Esophagus (tissue), 2 donors: ENCODE results near the gene STAC2. TPM values are rescaled to one million over a fixed set of nuclear protein-coding genes. Genes with fewer than 3 reads are reported as not detected.
A peak's percentile ranks its signal among the peaks of the same experiment; 100 is the strongest.

Source experiments
- H3K27ac ChIP-seq, 2 donors: one replicate each; pipeline ENCODE4 v1.5.1; 2013; ENCODE audit warnings: low read depth in 2 of 2, mild to moderate bottlenecking in 2 of 2, inconsistent platforms in 1 of 2, low read length in 1 of 2, moderate library complexity in 1 of 2
- H3K27me3 ChIP-seq, 2 donors: one replicate each; pipeline ENCODE4 v1.6.1; 2013; ENCODE audit warnings: low read length in 2 of 2, control low read depth in 1 of 2, mild to moderate bottlenecking in 1 of 2; ENCODE audit not compliant: insufficient read depth in 2 of 2, control insufficient read depth in 1 of 2
- H3K36me3 ChIP-seq, 2 donors: one replicate each; pipeline ENCODE4 v1.6.1; 2013; ENCODE audit warnings: low read length in 1 of 2; ENCODE audit not compliant: control insufficient read depth in 2 of 2, insufficient read depth in 2 of 2
- H3K4me1 ChIP-seq, 2 donors: one replicate each; pipeline ENCODE4 v1.6.1; 2013; ENCODE audit warnings: low read length in 1 of 2; ENCODE audit not compliant: control insufficient read depth in 2 of 2, insufficient read depth in 2 of 2
- H3K4me3 ChIP-seq, 2 donors: one replicate each; pipeline ENCODE4 v1.5.1; 2013; ENCODE audit warnings: low read length in 2 of 2, mild to moderate bottlenecking in 2 of 2, low read depth in 1 of 2, moderate library complexity in 1 of 2
- H3K9me3 ChIP-seq, 2 donors: one replicate each; pipeline ENCODE4 v1.6.1; 2013; ENCODE audit warnings: mild to moderate bottlenecking in 2 of 2, low read depth in 1 of 2, low read length in 1 of 2, moderate library complexity in 1 of 2; ENCODE audit not compliant: control insufficient read depth in 2 of 2, insufficient read depth in 1 of 2
- WGBS, 2 donors: extraction: QIAGEN DNeasy Blood & Tissue Kit; methylation state at CpG; one replicate each; pipeline ENCODE4 v1.1.7; 2013; 5-methylcytosine and 5-hydroxymethylcytosine counted together
- polyA plus RNA-seq, 2 donors: library from polyadenylated mRNA; stranded (reverse); fragments of 200-250 nt; gene quantifications; one replicate each; pipeline ENCODE4 v1.2.3, GENCODE V29; 2013
- donor health status: healthy with polysubstance abuse.
- donor health status: Bipolar disorder and iron deficiency.

The STAC2 gene
- polyA plus RNA-seq, 2 donors = 0.06 to 0.07 TPM

DNA sequence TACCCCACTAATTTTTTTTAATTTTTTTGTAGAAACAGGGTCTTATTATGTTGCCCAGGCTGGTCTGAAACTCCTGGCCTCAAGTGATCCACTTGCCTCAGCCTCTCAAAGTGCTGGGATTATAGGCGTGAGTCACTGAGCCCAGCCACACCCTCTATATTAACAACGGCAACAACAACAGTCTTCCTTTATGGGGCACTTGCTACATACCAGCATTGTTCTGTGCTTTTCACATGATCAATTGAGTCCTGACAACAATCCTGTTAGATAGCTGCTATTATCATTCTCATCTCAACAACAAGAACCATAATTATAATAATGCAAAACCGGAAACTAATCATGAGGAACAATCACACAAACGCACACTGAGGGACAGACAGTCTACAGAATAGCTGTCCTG, 47.2 kb downstream of the STAC2 start:
- no peak overlapping the region for H3K4me3 ChIP-seq
- no peaks in the 10 kb centered on the region for H3K9me3 ChIP-seq
- H3K27ac ChIP-seq = peak overlapping the region in 1 of 2 donors; percentile 45
- peaks cover 0 to 4% of the 10 kb centered on the region in 2 donors for H3K36me3 ChIP-seq
- no peaks in the 10 kb centered on the region for H3K27me3 ChIP-seq
- 48 to 55% methylated on average over 4 of the region's 4 CpGs for WGBS, 2 donors
- peaks cover 0 to 3% of the 10 kb centered on the region in 2 donors for H3K4me1 ChIP-seq

DNA sequence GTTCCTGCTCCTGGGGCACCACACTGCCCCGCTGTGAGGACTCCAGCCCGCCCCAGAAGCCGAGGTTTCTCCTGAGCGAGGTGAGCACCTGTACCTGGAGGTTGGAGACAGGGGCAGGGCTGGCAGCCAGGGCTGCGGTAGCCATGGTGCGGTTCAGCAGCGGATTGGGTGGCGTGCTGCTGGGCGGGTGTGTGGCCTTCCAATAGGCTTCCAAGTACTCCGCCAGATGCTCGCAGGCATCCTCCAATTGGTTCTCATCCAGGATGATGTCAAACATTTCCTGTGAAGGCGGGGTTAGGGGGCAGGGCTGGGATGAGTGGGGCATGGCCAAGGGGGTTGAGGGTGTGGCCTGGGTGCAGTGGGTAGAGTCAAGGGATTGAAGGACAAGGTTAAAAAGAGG, 48.5 kb downstream of the STAC2 start:
- Histone ChIP-seq H3K4me3 (no peak overlapping the region), H3K4me1 (peaks cover 0 to 3% of the 10 kb centered on the region in 2 donors), H3K36me3 (peaks cover 0 to 3% of the 10 kb centered on the region in 2 donors), H3K27ac (no peak overlapping the region), H3K27me3 (no peaks in the 10 kb centered on the region), H3K9me3 (no peaks in the 10 kb centered on the region)
- 89 to 91% methylated on average over 12 of the region's 12 CpGs for WGBS, 2 donors

GRCh38 chr17:39175695-39176093, 50.1 kb downstream of the STAC2 start:
- H3K4me1 ChIP-seq = peaks cover 0 to 5% of the 10 kb centered on the region in 2 donors
- no peaks in the 10 kb centered on the region for H3K9me3 ChIP-seq
- 63 to 70% methylated on average over 10 of the region's 10 CpGs for WGBS, 2 donors
- H3K27me3 ChIP-seq = no peaks in the 10 kb centered on the region
- H3K27ac ChIP-seq = no peak overlapping the region
- H3K4me3 ChIP-seq = no peak overlapping the region
- H3K36me3 ChIP-seq = peaks cover 0 to 3% of the 10 kb centered on the region in 2 donors

DNA sequence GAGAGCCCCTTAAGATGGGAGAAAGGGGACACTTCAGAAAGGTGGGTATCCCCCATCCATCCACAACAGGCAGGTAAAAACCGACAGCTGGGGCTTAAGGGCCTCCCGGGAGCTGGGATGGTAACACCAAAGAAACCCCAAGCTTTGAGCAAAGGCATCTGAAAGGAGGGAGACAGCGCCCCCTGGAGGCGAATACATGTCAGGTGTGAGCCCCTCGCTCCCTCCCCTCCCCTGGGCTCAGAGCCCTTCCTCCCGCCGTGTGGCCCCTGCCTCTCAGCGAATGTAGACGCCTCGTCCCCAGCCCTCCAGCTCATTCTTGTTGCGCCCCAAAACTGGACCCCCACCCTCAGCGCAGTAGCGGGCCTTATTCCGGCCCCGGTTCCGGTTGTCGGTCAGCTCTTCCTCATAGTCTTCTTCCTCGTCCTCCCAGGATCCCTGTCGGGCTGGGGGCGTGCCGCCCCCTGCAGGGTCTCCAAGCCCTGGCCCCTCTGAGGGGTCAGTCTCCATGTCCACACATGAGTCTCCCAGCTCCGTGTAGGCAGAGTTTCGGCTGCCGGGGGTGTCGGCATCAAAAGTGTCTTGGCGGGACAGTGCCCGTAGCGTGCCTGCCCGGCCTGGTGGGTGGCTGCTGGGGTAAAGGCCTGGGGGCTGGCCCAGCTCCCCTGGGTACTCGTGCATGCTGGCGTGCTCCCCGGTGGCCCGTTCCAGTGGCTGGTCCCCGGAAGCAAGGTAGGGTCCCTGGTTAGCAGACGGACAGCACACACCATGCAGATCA, 50.6 kb downstream of the STAC2 start:
- Histone ChIP-seq H3K4me3 (no peak overlapping the region), H3K36me3 (peaks cover 0 to 3% of the 10 kb centered on the region in 2 donors), H3K27ac (no peak overlapping the region), H3K9me3 (no peaks in the 10 kb centered on the region), H3K4me1 (peaks cover 0 to 5% of the 10 kb centered on the region in 2 donors), H3K27me3 (no peaks in the 10 kb centered on the region)
- WGBS, 2 donors = 60 to 65% methylated on average over 33 to 35 of the region's 35 CpGs

DNA sequence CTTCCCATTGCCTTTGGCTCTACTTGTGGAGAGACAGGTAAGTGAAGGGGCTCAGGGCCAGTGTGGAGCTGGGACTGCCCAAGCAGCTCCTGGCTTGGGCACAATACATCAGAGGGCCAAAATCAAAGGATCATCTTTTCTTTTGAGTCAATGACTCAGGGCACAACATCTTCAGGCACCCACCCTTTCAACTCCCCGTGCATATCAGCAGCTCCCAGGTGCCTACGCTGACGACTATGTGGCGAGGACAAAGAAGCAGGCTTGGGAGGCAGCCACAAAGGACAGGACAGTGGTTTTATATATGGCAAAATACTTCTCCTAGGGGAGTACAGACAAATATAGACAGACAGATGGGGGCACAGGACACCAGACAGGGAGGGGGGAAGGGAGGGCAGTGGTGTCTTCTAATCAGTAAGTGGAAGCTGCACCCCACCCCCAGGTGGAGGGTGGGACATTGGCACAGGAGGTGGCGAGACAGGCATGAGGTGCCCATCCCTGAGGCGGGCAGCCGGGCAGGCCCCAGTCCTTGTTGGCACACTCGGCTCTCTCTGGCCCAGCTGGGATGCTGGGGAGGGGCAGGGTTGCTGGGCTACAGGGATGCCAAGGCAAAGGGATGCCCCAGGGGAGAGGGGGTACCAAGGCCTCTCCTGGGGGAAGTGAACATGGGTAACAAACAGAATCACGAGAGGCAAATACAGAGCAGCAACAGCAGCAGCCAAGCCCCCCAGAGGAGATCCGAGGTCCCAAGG, 52.0 kb downstream of the STAC2 start:
- peaks cover 0 to 5% of the 10 kb centered on the region in 2 donors for H3K4me1 ChIP-seq
- 49 to 59% methylated on average over 10 of the region's 10 CpGs for WGBS, 2 donors

GRCh38 chr17:39173080-39173479, 52.7 kb downstream of the STAC2 start:
- Histone ChIP-seq H3K36me3 (peaks cover 0 to 3% of the 10 kb centered on the region in 2 donors), H3K9me3 (no peaks in the 10 kb centered on the region), H3K4me1 (peaks cover 0 to 5% of the 10 kb centered on the region in 2 donors), H3K27me3 (no peaks in the 10 kb centered on the region), H3K4me3 (no peak overlapping the region), H3K27ac (no peak overlapping the region)
- WGBS, 2 donors = 67 to 76% methylated on average over 5 of the region's 5 CpGs

More for the DNA sequence above, 52.0 kb downstream of the STAC2 start:
- no peaks in the 10 kb centered on the region for H3K27me3 ChIP-seq
- no peak overlapping the region for H3K4me3 ChIP-seq
- H3K9me3 ChIP-seq = no peaks in the 10 kb centered on the region
- H3K27ac ChIP-seq = no peak overlapping the region
- H3K36me3 ChIP-seq = peaks cover 0 to 3% of the 10 kb centered on the region in 2 donors

- Histone ChIP-seq H3K27me3 (no peaks in the 10 kb centered on the region), H3K4me3 (no peak overlapping the region), H3K9me3 (no peaks in the 10 kb centered on the region), H3K4me1 (peaks cover 0 to 5% of the 10 kb centered on the region in 2 donors), H3K27ac (no peak overlapping the region), H3K36me3 (no peaks in the 10 kb centered on the region)
- WGBS, 2 donors = 59 to 67% methylated on average over 5 of the region's 5 CpGs
Observed at GRCh38 chr17:39171933-39172332, 53.8 kb downstream of the STAC2 start.

- Histone ChIP-seq H3K4me3 (no peak overlapping the region), H3K4me1 (peaks cover 0 to 5% of the 10 kb centered on the region in 2 donors), H3K36me3 (no peaks in the 10 kb centered on the region), H3K27me3 (no peaks in the 10 kb centered on the region), H3K9me3 (no peaks in the 10 kb centered on the region), H3K27ac (no peak overlapping the region)
- 77 to 78% methylated on average over 6 of the region's 6 CpGs for WGBS, 2 donors
Observed at GRCh38 chr17:39170558-39170957, 55.2 kb downstream of the STAC2 start.

DNA sequence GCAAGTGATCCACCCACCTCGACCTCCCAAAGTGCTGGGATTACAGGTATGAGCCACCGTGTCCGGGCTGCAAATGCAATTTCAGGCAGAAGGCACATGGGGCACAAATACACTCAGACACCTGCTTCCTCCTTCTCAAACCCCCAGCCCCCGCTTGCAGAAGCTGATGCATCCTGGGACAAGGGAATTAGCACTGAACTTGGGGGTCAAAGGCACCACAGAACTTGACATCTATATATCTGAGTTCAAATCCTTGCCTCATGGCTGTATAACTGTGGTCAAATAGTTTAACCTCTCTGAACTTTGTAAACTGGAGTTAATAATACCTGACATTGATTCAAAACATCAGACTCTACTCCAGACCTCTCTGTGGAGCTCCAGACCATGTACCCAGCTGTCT, 55.6 kb downstream of the STAC2 start:
- 61 to 67% methylated on average over 4 of the region's 4 CpGs for WGBS, 2 donors
- Histone ChIP-seq H3K27me3 (no peaks in the 10 kb centered on the region), H3K36me3 (no peaks in the 10 kb centered on the region), H3K9me3 (no peaks in the 10 kb centered on the region), H3K4me3 (no peak overlapping the region), H3K4me1 (peaks cover 0 to 5% of the 10 kb centered on the region in 2 donors), H3K27ac (no peak overlapping the region)
